ENCODE data around the gene CHCHD3. TPM values are rescaled to one million over a fixed set of nuclear protein-coding genes. Genes with fewer than 3 reads are reported as not detected.
A peak's percentile ranks its signal among the peaks of the same experiment; 100 is the strongest.

Gene CHCHD3
- total RNA-seq, 1 donor from 2014 or later, result 53.2 TPM

DNA sequence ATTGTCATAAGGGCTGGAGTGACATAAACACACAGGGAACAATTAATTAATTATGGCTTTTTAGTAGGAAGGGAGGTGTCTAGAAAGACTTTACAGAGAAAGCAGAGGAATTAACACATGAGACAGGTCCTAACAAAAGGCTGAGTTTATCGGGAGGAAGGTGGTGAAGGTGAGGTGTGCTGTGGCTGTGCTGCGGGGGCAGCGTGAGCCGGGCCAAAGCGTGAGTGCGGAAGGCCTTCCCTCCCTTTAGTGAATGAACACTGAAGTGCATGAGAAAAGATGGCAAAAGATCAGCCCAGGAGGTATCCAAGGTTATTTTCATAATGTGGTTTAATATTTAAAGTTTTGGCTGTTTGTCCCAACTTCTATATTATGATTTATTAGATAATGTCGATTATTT is 262.2 kb downstream of the CHCHD3 start:
- DNase-seq (ENCODE audit: low read depth in 2 of 2), result no peak

- DNase-seq (ENCODE audit: low read depth in 2 of 2), result no peak
Measured at GRCh38 chr7:132817949-132818348, 263.9 kb downstream of the CHCHD3 start.

GRCh38 chr7:132815696-132816311 is 266.1 kb downstream of the CHCHD3 start:
- DNase-seq (ENCODE audit: low read depth in 2 of 2), result peak in 1 of 2 donors; percentile 41

DNA sequence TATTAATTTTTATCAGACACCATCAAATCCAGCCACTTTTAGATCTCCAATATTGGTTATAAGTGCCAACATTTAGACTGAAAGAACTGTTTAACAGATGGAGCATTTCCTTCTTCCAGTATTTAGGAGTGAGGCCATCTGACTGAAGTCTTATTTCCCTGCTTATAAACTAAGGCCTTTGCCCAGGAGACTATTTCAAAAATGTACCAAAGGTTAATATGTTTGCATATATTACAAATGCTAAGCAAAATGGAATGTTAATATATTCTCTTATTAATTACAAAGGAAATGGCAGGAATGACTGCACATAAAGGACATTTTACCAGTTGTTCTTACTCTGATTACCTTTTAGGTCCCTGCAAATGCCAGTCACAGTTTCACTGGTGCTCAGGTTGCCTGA is 266.8 kb downstream of the CHCHD3 start:
- no peak for DNase-seq (ENCODE audit: low read depth in 2 of 2)

DNA sequence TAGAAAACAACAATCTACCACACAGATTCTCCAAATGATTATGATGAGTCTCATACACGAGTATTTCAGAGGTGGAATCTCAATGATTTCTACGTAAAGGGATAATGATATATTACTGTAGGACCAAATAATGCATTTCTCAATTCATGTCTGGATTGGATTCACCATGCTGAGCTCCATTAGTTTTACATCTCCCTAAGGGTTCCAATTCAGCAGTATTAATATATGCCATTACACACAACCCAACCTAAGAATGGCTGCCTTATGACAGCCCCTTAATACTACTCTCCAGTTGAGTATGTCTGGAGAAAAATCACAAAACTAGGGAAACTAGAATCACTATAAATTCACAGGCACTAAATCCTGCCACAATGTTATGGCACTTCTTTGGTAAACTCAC is 271.3 kb downstream of the CHCHD3 start:
- no peak for DNase-seq (ENCODE audit: low read depth in 2 of 2)

GRCh38 chr7:132806834-132807233 is 275.1 kb downstream of the CHCHD3 start:
- DNase-seq (ENCODE audit: low read depth in 2 of 2), result no peak

- DNase-seq (ENCODE audit: low read depth in 2 of 2), result no peak
Measured at GRCh38 chr7:132805766-132806165, 276.1 kb downstream of the CHCHD3 start.

DNA sequence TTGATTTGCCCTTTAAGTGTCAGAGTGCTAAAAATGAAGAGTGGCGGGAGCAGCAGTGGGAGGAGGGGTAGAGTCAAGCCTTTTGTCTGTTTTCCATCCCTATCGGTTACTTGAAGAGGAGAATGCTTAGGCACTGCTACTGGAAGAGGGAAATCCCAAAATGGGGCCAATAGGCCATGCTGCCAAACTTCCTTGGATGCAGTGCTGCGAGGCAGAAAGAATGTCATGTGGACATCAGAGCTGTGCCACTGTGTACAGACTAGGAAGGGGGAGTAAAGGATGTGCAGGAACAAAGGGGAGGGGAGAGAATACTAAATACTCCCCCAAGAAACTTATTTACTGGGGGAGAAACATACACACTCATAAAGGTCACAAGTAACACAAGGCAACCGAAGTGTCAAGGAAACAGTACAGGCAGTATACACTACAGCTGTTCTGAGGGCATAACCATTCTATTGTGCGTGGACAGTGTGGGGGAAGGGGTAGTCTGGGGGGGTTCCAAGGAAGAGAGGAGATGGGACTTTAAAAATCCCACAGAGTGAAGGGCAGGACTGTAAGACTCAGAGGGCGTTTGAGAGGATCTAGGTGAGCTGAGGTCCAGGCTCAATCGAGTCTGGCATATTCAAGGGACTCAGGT is 276.9 kb downstream of the CHCHD3 start:
- no peak for DNase-seq (ENCODE audit: low read depth in 2 of 2)

DNA sequence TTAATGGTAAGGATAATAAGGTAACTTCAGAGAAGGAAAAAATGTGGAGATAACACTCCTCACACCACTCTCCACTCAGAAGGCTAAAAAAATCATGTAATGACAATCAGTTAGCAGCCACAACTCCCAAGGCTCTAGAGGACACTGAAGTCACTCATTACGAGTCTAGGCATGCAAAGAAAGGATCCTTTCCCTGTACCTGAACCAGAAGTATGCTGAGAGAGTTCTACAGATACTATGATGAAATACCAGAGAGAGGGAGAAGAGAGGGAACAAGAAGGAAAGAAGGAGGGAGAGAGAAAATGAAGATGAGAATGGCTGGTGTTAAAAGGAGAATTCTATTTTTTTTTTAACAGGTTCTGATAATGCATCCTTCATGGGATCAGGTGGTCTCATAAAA is 281.4 kb downstream of the CHCHD3 start:
- DNase-seq (ENCODE audit: low read depth in 2 of 2), result no peak

DNA sequence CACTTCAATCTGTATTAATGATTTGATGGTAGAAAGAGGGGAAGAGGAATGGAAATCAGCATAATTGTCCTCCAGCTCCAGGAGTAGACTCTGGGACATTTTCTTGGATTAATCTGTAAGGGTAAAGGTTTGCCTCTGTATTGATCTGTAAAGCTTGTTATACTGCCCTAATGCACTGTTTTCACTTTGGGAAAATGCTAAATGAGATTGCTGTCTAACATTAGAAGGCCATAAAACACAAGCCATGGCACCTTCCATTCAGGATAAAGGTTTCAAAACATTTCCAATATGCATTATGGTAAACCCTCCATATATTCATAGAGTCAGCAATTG is 282.8 kb downstream of the CHCHD3 start:
- DNase-seq (ENCODE audit: low read depth in 2 of 2), result no peak

DNA sequence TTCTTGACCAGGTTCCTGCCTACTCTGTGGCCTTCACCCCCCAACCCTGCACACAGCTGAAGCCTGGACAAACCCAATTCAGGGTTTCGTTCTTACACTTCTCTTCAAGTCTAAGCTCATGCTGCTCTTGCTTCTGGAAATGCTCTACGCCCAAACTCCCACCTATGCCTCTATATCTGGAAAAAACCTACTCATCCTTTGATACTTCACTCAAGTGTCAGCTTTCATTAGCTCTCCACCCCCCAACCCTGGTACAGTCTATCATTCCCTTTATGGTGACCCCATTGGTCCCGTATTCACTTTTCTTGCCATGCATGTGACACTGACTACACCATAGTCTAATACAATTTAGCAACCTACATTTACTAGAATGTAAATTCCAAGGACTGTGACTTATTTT is 284.7 kb downstream of the CHCHD3 start:
- DNase-seq (ENCODE audit: low read depth in 2 of 2), result no peak

GRCh38 chr7:132793474-132793873 is 288.4 kb downstream of the CHCHD3 start:
- peak in 1 of 2 donors; percentile 4 for DNase-seq (ENCODE audit: low read depth in 2 of 2)

DNA sequence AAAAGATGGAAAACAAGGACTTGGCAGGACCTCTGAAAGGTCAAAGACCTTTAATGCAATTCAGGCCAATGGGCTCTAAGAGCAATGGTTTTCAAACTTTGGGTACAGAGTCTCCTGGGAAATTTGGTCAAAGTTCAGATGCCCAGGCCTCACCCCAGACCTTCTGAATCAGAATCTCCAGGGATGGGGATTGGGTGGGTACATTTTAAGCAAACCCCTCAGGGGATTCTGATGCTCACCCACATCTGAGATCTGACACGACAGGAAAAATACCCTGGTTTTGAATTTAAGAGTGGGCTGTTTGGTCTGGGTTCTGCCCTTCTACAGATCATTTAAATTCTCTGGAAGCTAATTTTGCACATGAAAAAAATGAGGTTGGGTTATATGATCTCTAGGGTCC is 290.9 kb downstream of the CHCHD3 start:
- DNase-seq (ENCODE audit: low read depth in 2 of 2), result no peak

DNA sequence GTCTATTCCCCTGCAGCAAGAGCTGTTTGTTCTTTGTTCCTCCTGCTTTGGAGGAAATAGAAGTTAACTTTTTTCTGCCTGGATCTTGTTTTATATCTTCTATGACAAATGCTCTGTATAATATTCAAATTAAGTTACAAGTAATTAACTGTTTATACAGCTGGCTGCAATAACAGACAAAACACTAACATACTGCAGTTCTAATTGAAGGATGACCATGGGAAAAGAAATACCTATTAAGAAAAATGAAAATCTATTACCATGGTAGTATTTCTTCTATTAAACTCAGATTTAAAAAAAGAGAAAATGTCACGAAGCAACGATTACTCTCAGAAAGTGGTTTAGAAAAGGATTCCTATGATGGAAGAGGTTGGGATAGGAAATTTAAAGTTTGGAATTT is 291.8 kb downstream of the CHCHD3 start:
- no peak for DNase-seq (ENCODE audit: low read depth in 2 of 2)

- DNase-seq (ENCODE audit: low read depth in 2 of 2), result no peak
Measured at GRCh38 chr7:132789281-132789680, 292.6 kb downstream of the CHCHD3 start.

DNA sequence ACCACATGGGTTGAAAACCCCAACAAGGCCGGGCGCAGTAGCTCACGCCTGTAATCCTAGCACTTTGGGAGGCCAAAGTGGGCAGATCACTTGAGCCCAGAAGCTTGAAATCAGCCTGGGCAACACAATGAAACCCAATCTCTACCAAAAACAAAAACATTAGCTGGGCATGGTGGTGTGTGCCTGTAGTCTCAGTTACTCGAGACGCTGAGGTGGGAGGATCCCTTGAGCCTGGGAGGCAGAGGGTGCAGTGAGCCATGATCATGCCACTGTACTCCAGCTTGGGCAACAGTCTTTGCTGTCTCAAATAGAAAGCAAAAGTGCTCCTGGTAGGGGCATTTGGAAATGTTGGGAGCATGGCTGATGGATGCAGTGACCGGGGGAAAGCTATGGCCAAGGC is 296.0 kb downstream of the CHCHD3 start:
- DNase-seq (ENCODE audit: low read depth in 2 of 2), result no peak

GRCh38 chr7:132784406-132784805 is 297.5 kb downstream of the CHCHD3 start:
- DNase-seq (ENCODE audit: low read depth in 2 of 2), result no peak

DNA sequence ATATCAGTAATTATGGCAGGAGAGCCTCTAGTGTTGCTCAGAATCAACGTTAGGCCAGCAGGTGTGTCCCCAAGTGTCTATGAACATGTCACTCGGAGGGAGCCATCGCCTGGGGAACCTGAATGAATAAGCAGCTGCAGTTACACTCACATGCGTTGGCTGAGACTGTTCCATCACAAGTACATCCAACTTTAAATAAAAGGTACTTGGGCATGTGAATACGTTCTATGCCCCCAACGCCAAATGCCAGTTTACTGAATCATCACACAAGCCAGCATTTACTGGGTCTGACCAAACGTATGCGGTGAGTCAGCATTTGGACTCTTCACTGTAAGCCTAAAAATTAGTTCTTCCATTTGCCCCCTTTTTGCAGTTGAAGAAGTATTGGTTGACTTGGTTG is 298.1 kb downstream of the CHCHD3 start:
- DNase-seq (ENCODE audit: low read depth in 2 of 2), result peak; percentile 6 to 61

GRCh38 chr7:132782777-132783640 is 298.9 kb downstream of the CHCHD3 start:
- no peak for DNase-seq (ENCODE audit: low read depth in 2 of 2)

DNA sequence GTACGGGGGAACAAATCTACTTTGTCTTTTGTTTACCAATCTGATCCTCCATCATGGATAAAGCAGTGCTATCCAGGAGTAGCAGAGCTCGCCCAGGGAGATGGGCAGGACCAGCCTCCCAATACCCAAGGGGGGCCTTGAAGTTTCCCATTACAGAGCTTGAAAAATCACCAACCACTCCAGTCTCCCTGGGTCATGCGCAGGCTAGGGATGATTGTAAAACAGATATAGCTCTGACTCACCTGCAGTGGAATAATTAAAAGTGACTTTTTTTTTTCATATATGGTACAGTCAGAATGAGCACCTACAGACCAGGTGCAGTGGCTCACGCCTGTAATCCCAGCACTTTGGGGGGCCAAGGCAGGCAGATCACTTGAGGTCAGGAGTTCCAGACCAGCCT is 301.1 kb downstream of the CHCHD3 start:
- DNase-seq (ENCODE audit: low read depth in 2 of 2), result no peak

- no peak for DNase-seq (ENCODE audit: low read depth in 2 of 2)
Measured at GRCh38 chr7:132779164-132779563, 302.7 kb downstream of the CHCHD3 start.

GRCh38 chr7:132778761-132779160 is 303.1 kb downstream of the CHCHD3 start:
- no peak for DNase-seq (ENCODE audit: low read depth in 2 of 2)

DNA sequence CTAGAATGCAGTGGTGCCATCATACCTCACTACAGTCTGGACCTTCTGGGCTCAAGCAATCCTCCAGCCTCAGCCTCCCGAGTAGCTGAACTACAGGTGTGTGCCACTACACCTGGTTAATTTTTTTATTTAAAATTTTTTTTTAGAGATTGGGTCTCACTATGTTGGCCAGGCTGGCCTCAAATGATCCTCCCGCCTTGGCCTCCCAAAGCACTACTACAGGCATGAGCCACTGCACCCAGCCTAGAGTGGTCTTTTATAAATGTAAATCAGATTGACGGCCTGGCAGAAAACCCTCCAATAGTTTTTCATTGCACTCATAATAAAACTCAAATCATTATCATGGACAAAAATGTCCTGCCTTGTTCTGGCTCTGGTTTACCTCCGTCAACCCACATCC is 303.9 kb downstream of the CHCHD3 start:
- DNase-seq (ENCODE audit: low read depth in 2 of 2), result no peak
